ENCODE measurements around the gene DGCR2. TPM values are rescaled to one million over a fixed set of nuclear protein-coding genes. Genes with fewer than 3 reads are reported as not detected.

Gene DGCR2
- total RNA-seq, 4 donors from 2014 or later = 44.1 to 76.5 (median 56.3) TPM

- Histone ChIP-seq H3K27ac (peak overlapping the region in 1 of 4 donors; percentile 48), H3K27me3 (no peaks in the 10 kb centered on the region), H3K4me3 (no peak overlapping the region), H3K9me3 (no peaks in the 10 kb centered on the region), H3K4me1 (peaks cover 0 to 93% (median 38%) of the 10 kb centered on the region in 3 donors), H3K36me3 (no peaks in the 10 kb centered on the region)
- WGBS, 2 donors (ENCODE audit: low coverage in 1 of 2) = 46 to 79% methylated on average over 3 of the region's 3 CpGs
- TF ChIP-seq EP300 (IDR thresholded peaks at IDR 0.05) (no peak), POLR2AphosphoS5 (IDR thresholded peaks at IDR 0.05) (no peak), POLR2A (IDR thresholded peaks at IDR 0.05) (no peak), CTCF (IDR thresholded peaks at IDR 0.05) (no peak)
- ATAC-seq = no peak
Observed at GRCh38 chr22:19108807-19109197, 13.4 kb downstream of the DGCR2 start.

GRCh38 chr22:19107730-19108074, 14.5 kb downstream of the DGCR2 start:
- no peak for TF ChIP-seq CTCF (IDR thresholded peaks at IDR 0.05)
- TF ChIP-seq EP300 (IDR thresholded peaks at IDR 0.05) = no peak
- no peak for TF ChIP-seq POLR2A (IDR thresholded peaks at IDR 0.05)
- WGBS, 2 donors (ENCODE audit: low coverage in 1 of 2) = 54 to 56% methylated on average over 7 to 8 of the region's 8 CpGs
- Histone ChIP-seq H3K36me3 (no peaks in the 10 kb centered on the region), H3K4me3 (no peak overlapping the region), H3K9me3 (no peaks in the 10 kb centered on the region), H3K4me1 (peaks cover 0 to 92% (median 39%) of the 10 kb centered on the region in 3 donors), H3K27ac (no peak overlapping the region), H3K27me3 (no peaks in the 10 kb centered on the region)
- ATAC-seq = no peak

- Histone ChIP-seq H3K9me3 (no peaks in the 10 kb centered on the region), H3K4me3 (no peak overlapping the region), H3K4me1 (peaks cover 0 to 88% (median 39%) of the 10 kb centered on the region in 3 donors), H3K27ac (peak overlapping the region in 1 of 4 donors; percentile 9), H3K27me3 (no peaks in the 10 kb centered on the region), H3K36me3 (no peaks in the 10 kb centered on the region)
- ATAC-seq = no peak
- no CpG with 5 or more reads among the region's 3 CpGs for WGBS, 2 donors (ENCODE audit: low coverage in 1 of 2)
- no peak for TF ChIP-seq CTCF (IDR thresholded peaks at IDR 0.05)
- no peak for TF ChIP-seq EP300 (IDR thresholded peaks at IDR 0.05)
- no peak for TF ChIP-seq POLR2A (IDR thresholded peaks at IDR 0.05)
- no peak for TF ChIP-seq POLR2AphosphoS5 (IDR thresholded peaks at IDR 0.05)
Observed at GRCh38 chr22:19106886-19107729, 15.1 kb downstream of the DGCR2 start.

- no peaks in the 10 kb centered on the region for H3K9me3 ChIP-seq
- no peak overlapping the region for H3K4me3 ChIP-seq
- H3K27me3 ChIP-seq = no peaks in the 10 kb centered on the region
- peaks cover 0 to 78% (median 39%) of the 10 kb centered on the region in 3 donors for H3K4me1 ChIP-seq
- no peak for TF ChIP-seq POLR2AphosphoS5 (IDR thresholded peaks at IDR 0.05)
- no peak for TF ChIP-seq EP300 (IDR thresholded peaks at IDR 0.05)
- peak in 1 of 4 experiments; percentile 21 for TF ChIP-seq CTCF (IDR thresholded peaks at IDR 0.05)
- peak in 1 of 2 donors; percentile 5 for TF ChIP-seq POLR2A (IDR thresholded peaks at IDR 0.05)
- H3K27ac ChIP-seq = peak overlapping the region in 2 of 4 donors; percentile 9 to 32
- ATAC-seq = no peak
- 37% methylated on average over 6 of the region's 18 CpGs; no CpG with 5 or more reads in 1 of the 2 donors for WGBS, 2 donors (ENCODE audit: low coverage in 1 of 2)
- no peaks in the 10 kb centered on the region for H3K36me3 ChIP-seq
Observed at GRCh38 chr22:19105867-19106802, 16.1 kb downstream of the DGCR2 start.
